ENCODE data around the gene RPS21. TPM values are rescaled to one million over a fixed set of nuclear protein-coding genes. Genes with fewer than 3 reads are reported as not detected.

The RPS21 gene
- total and polyA plus RNA-seq, 2 of the 13 experiments (the other 11 are each of a cell fraction or from before 2014, with no cell fraction given) = 2,647 to 11,063 TPM

DNA sequence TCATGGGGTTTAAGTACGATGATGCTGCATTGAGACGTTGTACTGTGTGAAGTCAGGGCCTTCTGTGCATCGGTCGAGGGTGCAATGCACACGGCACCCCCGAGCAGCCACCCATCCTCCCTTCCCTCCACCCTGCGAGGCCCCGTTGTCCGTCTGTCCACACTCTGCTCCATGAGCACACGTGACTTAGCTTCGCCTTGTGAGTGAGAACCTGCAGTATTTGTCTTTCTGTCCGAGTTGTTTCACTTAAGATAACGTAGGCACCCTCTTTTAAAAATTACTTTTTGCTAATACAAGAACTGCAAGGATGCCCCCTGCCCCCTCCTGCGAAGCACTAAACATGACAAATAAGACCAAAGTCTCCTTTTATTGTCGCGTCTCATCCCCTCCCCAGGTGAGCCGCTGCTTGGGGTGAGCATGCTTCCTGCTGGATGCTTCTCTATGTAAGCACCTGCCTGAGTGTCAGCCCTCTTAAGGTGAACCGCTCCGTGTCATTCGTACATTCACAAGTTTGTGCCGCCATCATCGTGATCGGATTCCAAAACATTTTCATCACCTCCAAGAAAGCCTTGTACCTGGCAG is 44.1 kb downstream of the RPS21 start:
- peaks cover 22 to 95% of the 10 kb centered on the region in 2 experiments for H3K27me3 ChIP-seq (ENCODE audit: control insufficient read depth in 1 of 2, insufficient read depth in 2 of 2, low read length in 2 of 2)
- peaks cover 9% of the 10 kb centered on the region; the same call in 1 of the 2 replicates for H4K20me1 ChIP-seq (ENCODE audit: insufficient read depth, low read length)
- no peaks in the 10 kb centered on the region for H3K9me3 ChIP-seq (ENCODE audit: low read length)
- no peak overlapping the region for H3K4me3 ChIP-seq (replicated peaks in 1 of 3; ENCODE audit: insufficient read depth in 1 of 3, low read depth in 2 of 3, low read length in 3 of 3)
- ChIA-PET CTCF (ENCODE audit: low intra/inter-chr PET ratio, low total read pairs) (no interaction called here), POLR2A (interaction anchor here (0.7 to 1.6 kb wide), 2 partner anchors 18 to 21 kb away, joined by 3 read pairs; no protein-coding TSS in a partner anchor)
- WGBS (ENCODE audit: low lambda C conversion rate) = 5% methylated on average over 23 of the region's 23 CpGs
- no TSS peak for BruUV-seq (replicated peaks)
- TF ChIP-seq BHLHE40 (IDR thresholded peaks at IDR 0.05; ENCODE audit: low read length) (0 out of 2 replicates have a peak, but pooled peaks have one; percentile 11), ZNF318 (CRISPR knock-in tag; IDR thresholded peaks at IDR 0.05) (no peak), ZNF749 (CRISPR knock-in tag; IDR thresholded peaks at IDR 0.05; ENCODE audit: borderline replicate concordance) (0 out of 2 replicates have a peak, but pooled peaks have one; percentile 10)
- TF ChIP-seq, protein P1, sequence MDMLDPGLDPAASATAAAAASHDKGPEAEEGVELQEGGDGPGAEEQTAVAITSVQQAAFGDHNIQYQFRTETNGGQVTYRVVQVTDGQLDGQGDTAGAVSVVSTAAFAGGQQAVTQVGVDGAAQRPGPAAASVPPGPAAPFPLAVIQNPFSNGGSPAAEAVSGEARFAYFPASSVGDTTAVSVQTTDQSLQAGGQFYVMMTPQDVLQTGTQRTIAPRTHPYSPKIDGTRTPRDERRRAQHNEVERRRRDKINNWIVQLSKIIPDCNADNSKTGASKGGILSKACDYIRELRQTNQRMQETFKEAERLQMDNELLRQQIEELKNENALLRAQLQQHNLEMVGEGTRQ (IDR thresholded peaks at IDR 0.05; ENCODE audit: low read depth, low read length) = peak; percentile 18; the same call in 1 of the 2 replicates
- TF ChIP-seq, protein P1 (CRISPR knock-in tag; IDR thresholded peaks at IDR 0.05; ENCODE audit: borderline replicate concordance) = no peak; the same call in 1 of the 2 replicates
- no peak overlapping the region for H2AFZ ChIP-seq (ENCODE audit: low read length)
- H3K27ac ChIP-seq (ENCODE audit: extremely low read length, insufficient read depth, low read length) = no peak overlapping the region
- H3K36me3 ChIP-seq (replicated peaks in 1 of 2; ENCODE audit: control insufficient read depth in 1 of 2, insufficient read depth in 2 of 2, low read length in 2 of 2) = no peaks in the 10 kb centered on the region
- H3K79me2 ChIP-seq (ENCODE audit: insufficient read depth, low read length) = no peaks in the 10 kb centered on the region
- intact Hi-C loops (cut with micrococcal nuclease; ENCODE audit: unreplicated experiment) = no loop called here
- ATAC-seq (no peak), DNase-seq (ENCODE audit: low spot score) (no peak), FAIRE-seq (peak; percentile 67)
- in situ Hi-C loops (cut with HindIII; ENCODE audit: extremely low pct_ligation_motif_present, low pct_unique_long_range_greater_than_20kb) = no loop called here
- H3K4me2 ChIP-seq (ENCODE audit: low read depth, low read length) = peak overlapping the region; percentile 18
- H3K9ac ChIP-seq (ENCODE audit: insufficient read depth, low read depth, low read length) = no peak overlapping the region
- peaks cover 42% of the 10 kb centered on the region for H3K4me1 ChIP-seq (ENCODE audit: insufficient read depth, low read length)

Data from HepG2 (cell line).